SK-N-DZ (cell line): Measurements from ENCODE around the gene ZBTB20.

Source experiments
- DNase-seq: peaks from one replicate; pipeline ENCODE4 v3.0.0-alpha.2; 2015; ENCODE audit warnings: low spot score

Gene ZBTB20

DNA sequence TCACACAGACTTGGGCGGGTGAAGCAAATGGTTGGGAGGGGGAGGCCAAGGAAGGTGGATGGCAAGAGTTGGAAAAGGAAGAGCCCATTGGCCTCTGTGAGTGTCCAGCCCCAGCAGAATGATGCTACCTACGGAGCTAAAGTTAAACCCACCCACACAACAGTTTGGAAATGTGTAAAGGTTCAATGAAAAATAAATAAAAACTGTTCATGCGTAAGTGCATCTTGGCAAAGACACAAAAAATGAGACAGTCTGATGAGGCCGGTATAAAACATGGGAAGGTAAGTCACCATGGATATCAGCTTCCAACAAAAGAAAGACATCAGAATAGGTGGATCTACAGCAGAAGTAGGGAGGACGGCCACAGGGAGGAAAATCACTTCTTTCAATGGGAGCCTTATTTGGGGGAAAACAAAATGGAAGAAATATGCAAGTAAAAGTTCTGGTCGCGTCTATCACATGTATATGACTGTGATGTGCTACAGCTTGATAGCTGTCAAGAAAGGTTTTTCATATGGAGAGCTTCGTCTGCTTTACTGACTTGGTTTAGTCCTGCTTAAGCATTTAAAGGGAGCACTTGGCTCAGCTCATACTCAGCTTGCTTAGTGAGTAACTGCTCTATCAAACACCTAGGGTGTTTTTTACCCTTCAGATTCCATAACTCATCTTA lies 770.4 kb downstream of the ZBTB20 start:
- DNase-seq: no peak

GRCh38 chr3:114375608-114376421 lies 771.3 kb downstream of the ZBTB20 start:
- no peak for DNase-seq

GRCh38 chr3:114374433-114374990 lies 772.6 kb downstream of the ZBTB20 start:
- DNase-seq: no peak

DNA sequence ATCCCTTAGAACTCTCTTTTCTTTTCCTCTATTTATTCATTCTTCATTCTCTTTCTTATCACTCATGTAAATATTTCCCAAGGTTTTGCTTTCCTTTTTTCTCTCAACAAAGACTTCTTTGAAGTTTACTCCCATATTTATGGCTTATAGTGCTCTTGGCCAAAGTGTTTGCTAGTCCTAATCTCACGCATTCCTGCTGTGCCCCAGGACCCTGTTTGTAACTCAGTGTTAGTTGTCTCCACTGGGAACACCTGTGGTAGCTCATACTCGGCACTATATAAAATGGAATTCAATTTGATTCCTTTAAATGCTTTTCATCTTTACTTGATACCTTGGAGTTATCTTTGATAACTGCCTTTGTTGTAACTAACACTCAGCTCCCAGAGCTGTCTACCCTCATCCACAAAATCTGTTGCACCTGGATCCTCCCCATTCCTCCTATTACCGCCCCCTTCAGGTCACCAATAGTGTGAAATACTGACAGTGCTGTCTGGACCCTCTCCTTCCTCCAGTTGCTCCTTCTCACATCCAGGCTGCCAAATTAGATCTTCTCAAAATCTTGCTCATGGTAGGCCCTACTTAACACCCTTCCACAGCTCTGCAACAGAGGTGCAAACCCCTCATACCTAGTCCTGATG lies 776.4 kb downstream of the ZBTB20 start:
- no peak for DNase-seq

GRCh38 chr3:114365909-114366308 lies 781.2 kb downstream of the ZBTB20 start:
- DNase-seq: no peak

- DNase-seq: no peak
Observed at GRCh38 chr3:114364806-114365654, 782.1 kb downstream of the ZBTB20 start.

- no peak for DNase-seq
Observed at GRCh38 chr3:114363554-114364202, 783.4 kb downstream of the ZBTB20 start.

DNA sequence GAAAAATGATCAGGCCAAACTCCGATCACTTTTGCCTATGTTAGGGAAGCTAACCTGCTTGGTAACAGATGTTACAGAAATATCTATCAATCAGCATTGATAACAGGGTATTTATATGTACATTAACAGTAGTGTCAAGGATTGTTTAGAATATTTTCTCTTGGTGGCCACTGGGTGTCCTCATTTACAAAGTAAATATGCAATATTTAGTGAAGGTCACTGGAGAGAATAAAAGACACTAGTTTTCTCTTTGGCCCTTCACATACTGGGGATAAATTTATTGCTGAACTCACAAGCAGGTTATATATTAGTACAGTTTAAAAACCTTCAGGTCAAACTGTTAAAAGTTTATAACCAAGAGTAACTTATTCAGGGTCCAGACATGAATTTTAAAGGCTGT lies 784.3 kb downstream of the ZBTB20 start:
- no peak for DNase-seq

DNA sequence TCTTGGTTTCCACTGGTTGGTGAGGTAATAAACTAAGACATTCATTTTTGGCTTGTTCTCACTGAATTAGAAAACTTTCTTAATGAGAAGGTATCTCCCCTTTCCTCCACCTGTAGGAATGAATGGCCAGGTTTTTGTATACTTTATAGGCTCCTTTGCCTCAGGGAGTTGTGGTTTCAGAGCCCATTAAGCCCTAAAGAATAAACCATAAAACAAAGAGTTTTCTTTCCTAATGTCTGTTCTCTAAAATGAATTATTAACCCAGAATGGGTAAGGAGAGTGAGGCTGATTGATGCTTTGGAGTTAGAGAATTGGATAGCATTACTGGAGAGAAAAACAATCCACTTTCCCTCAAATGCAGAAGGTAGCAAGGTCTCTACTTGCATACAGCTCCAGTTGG lies 785.7 kb downstream of the ZBTB20 start:
- no peak for DNase-seq

- DNase-seq: no peak
Observed at GRCh38 chr3:114356525-114356924, 790.6 kb downstream of the ZBTB20 start.

DNA sequence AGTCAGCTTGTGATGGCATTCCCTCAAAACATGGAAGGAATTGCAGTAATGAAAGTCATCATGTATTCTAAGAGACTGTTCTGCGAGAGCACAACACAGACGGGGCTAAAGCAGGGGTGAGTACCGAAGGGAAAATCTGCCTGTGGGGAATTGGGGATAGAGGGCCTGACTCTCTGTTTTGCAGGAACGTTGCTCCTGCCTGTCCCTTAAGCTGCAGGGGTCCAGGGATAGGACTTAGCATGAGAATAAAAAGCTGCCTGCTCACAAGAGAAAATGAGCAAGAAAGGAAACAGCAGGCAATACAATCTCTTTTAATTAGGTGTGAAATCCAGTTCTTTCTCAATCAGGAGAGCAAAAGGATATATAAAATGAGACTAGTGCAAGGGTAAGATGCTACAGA lies 791.0 kb downstream of the ZBTB20 start:
- DNase-seq: no peak

DNA sequence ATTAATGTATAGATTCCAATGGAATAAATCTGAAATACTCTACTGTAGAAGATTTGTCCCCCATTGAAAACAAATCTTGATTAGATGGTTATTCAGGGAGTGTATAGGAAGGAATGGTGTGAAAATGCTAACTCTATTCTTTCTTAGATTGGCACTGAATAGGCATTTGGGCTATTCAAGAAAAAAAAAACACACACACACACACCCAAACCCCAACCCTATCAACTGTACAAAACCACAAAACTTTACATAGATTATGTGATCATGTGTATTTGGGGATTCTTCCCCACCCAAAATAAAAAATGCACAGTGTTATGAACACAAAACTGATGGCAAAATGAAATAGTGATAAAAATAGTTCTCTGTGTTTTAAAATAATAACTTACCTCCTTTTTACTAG lies 791.4 kb downstream of the ZBTB20 start:
- no peak for DNase-seq

GRCh38 chr3:114351822-114352145 lies 795.3 kb downstream of the ZBTB20 start:
- no peak for DNase-seq

DNA sequence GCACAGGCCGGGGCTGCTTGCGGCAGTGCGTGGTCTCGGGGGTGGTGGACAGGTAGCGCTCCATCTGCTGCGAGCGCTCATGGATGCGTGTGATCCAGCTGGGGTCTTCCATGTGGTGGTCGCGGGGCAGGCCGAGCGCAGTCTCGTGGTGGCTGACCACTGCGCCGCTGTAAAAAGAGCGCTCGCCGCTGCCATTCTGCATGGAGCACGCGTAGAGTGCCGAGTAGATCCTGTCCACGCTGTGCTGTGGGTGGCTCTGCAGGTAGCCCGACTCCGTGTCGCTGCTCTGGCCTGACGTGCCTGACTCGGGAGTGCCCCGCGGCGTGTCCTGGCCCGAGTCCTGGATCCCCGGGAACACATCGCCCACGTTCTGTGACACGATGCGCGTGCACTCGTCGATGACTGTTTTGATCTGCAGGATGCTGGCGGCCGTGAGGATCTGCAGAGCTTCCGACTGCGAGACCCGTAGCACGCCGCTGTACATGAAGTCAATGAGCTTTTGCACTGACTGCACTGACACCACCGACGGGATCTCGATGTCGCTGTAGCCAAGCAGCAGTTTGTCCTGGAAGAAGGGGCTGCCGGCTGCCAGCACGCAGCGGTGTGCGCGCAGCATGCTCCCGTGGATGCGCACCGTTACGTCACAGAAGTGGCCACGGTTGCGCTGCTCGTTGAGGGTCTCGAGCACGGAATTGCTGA lies 795.8 kb downstream of the ZBTB20 start:
- no peak for DNase-seq

DNA sequence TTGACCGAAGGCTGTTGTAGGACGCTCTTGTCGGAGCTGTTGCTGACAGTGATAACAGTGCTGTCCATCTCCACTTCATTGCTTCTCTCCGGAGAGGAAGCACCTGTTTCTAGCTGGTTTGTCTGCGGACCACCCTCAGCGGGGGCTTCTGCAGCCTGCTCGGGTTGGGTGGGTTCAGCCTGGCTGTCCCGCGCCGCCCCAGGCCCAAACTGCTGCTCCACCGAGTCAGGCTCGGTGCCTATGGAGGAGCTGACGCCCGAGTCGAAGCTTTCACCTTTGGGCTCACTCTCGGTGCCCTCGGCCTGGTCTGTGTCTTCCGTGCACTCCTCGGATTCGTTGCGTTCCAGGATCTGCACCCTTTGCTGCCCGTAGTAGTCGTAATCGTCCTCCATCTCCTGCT lies 796.4 kb downstream of the ZBTB20 start:
- DNase-seq: no peak

DNA sequence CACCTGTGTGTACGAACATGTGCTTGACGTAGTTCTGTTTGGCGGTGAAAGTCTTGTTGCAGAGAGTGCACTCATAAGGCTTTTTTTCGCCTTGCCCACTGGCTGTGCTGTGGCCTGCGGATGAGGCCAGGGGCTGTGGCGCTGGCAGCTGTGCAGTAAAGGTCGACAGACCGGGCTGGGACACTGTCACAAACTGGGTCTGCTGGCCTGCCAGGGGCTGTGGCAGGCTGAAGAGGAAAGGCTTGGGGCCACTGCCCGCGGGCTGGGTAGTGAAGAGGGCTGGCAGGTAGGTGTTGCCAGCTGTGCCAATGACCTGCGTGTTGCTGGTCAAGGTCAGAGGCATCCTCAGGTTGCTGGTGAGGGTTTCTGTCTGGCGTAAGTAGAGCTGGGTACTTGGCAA lies 796.8 kb downstream of the ZBTB20 start:
- no peak for DNase-seq

DNA sequence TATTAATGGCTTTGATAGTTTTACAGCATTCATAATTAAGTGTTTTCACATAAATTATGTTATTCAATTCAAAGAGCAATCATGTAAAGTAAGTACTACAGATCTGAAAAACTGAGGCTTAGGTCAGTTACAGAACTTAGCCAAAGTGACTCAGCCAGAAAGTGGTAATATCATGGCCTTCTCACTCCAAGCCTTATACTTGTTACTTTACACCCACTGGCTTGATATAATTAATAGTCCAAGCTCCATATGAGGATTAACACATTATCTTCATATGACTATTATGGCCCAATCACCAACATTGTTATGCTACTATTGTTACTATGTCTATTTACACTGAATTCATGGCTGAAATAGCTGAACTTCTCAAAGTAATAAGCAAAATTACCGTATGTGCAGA lies 802.6 kb downstream of the ZBTB20 start:
- DNase-seq: no peak

- no peak for DNase-seq
Observed at GRCh38 chr3:114338651-114339357, 808.3 kb downstream of the ZBTB20 start.

GRCh38 chr3:114336857-114337256 lies 810.2 kb downstream of the ZBTB20 start:
- no peak for DNase-seq
